ENCODE measurements around the gene SMU1.

- no peak for TF ChIP-seq CTCF (IDR thresholded peaks at IDR 0.05)
- no peak for TF ChIP-seq EP300 (IDR thresholded peaks at IDR 0.05)
- TF ChIP-seq POLR2A (IDR thresholded peaks at IDR 0.05): no peak
- TF ChIP-seq POLR2AphosphoS5 (IDR thresholded peaks at IDR 0.05): no peak
These were observed 35.2 kb upstream of the SMU1 start for GRCh38 chr9:33111631-33112030.
